Measurements from ENCODE around the gene ABCC8.

ABCC8 gene

DNA sequence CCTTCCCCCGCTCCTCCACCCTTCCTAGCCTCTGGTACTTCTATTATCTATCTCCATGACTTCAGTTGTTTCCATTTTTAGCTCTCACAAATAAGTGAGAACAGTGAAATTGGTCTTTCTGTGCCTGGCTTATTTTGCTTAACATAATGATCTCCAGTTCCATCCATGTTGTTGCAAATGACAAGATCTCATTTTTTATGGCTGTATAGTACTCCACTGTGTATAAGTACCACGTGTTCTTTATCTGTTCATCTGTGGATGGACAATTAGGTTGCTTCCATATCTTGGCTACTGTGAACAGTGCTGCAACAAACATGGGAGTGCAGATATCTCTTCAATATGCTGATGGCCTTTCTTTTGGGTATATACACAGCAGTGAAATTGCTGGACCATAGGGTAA, 6.9 kb upstream of the ABCC8 start:
- Histone ChIP-seq H3K27ac (no peak overlapping the region), H3K9ac (ENCODE audit: insufficient read length) (no peak overlapping the region), H3K4me3 (no peak overlapping the region), H3K9me3 (ENCODE audit: low read depth, low read length) (no peaks in the 10 kb centered on the region), H3K36me3 (ENCODE audit: insufficient read depth, low read length) (no peaks in the 10 kb centered on the region)
- DNase-seq (ENCODE audit: low read depth, low spot score), result no peak
- TF ChIP-seq POLR2AphosphoS5 (IDR thresholded peaks at IDR 0.05; ENCODE audit: borderline replicate concordance, low read depth, low read length) (no peak), EZH2 (IDR thresholded peaks at IDR 0.05) (no peak), FOXP2 (optimal IDR thresholded peaks at IDR 0.05; ENCODE audit: control extremely low read depth, extremely low read length, insufficient read depth) (no peak)

DNA sequence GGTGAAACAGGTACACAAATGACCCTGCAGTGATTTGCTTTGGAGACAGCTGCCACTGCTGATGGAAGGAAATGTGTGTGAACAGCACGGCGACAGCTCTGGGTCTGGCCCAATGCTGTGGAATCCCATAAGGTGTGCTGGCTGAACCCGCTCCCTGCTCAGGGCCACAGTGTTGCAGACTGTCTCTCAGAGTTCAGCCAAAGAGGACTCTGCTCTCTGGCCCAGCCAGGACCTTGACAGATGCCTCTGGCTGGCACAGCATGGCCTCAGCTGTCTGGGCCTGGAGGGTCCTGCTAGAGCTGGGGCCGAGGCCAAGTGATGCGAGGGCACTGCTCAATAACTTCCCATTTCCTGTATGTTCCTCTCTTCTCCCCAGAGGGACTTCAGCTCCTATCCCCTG, 5.3 kb upstream of the ABCC8 start:
- TF ChIP-seq EZH2 (IDR thresholded peaks at IDR 0.05) (no peak), FOXP2 (optimal IDR thresholded peaks at IDR 0.05; ENCODE audit: control extremely low read depth, extremely low read length, insufficient read depth) (no peak), POLR2AphosphoS5 (IDR thresholded peaks at IDR 0.05; ENCODE audit: borderline replicate concordance, low read depth, low read length) (no peak)
- H3K36me3 ChIP-seq (ENCODE audit: insufficient read depth, low read length), result no peaks in the 10 kb centered on the region
- H3K9me3 ChIP-seq (ENCODE audit: low read depth, low read length), result no peaks in the 10 kb centered on the region
- no peak overlapping the region for H3K27ac ChIP-seq
- H3K9ac ChIP-seq (ENCODE audit: insufficient read length), result no peak overlapping the region
- DNase-seq (ENCODE audit: low read depth, low spot score), result no peak
- H3K4me3 ChIP-seq, result no peak overlapping the region

- no peak overlapping the region for H3K9ac ChIP-seq (ENCODE audit: insufficient read length)
- no peak for TF ChIP-seq FOXP2 (optimal IDR thresholded peaks at IDR 0.05; ENCODE audit: control extremely low read depth, extremely low read length, insufficient read depth)
- TF ChIP-seq EZH2 (IDR thresholded peaks at IDR 0.05), result no peak
- no peak for TF ChIP-seq POLR2AphosphoS5 (IDR thresholded peaks at IDR 0.05; ENCODE audit: borderline replicate concordance, low read depth, low read length)
- H3K36me3 ChIP-seq (ENCODE audit: insufficient read depth, low read length), result no peaks in the 10 kb centered on the region
- no peak overlapping the region for H3K4me3 ChIP-seq
- no peak overlapping the region for H3K27ac ChIP-seq
- H3K9me3 ChIP-seq (ENCODE audit: low read depth, low read length), result no peaks in the 10 kb centered on the region
- no peak for DNase-seq (ENCODE audit: low read depth, low spot score)
Observed at GRCh38 chr11:17479284-17480214, 2.9 kb upstream of the ABCC8 start.

- TF ChIP-seq EZH2 (IDR thresholded peaks at IDR 0.05) (no peak), FOXP2 (optimal IDR thresholded peaks at IDR 0.05; ENCODE audit: control extremely low read depth, extremely low read length, insufficient read depth) (no peak), POLR2AphosphoS5 (IDR thresholded peaks at IDR 0.05; ENCODE audit: borderline replicate concordance, low read depth, low read length) (no peak)
- DNase-seq (ENCODE audit: low read depth, low spot score), result no peak
- H3K9me3 ChIP-seq (ENCODE audit: low read depth, low read length), result no peaks in the 10 kb centered on the region
- no peak overlapping the region for H3K4me3 ChIP-seq
- H3K27ac ChIP-seq, result no peak overlapping the region
- H3K36me3 ChIP-seq (ENCODE audit: insufficient read depth, low read length), result no peaks in the 10 kb centered on the region
- H3K9ac ChIP-seq (ENCODE audit: insufficient read length), result no peak overlapping the region
Observed at GRCh38 chr11:17478070-17478469, 1.4 kb upstream of the ABCC8 start.

DNA sequence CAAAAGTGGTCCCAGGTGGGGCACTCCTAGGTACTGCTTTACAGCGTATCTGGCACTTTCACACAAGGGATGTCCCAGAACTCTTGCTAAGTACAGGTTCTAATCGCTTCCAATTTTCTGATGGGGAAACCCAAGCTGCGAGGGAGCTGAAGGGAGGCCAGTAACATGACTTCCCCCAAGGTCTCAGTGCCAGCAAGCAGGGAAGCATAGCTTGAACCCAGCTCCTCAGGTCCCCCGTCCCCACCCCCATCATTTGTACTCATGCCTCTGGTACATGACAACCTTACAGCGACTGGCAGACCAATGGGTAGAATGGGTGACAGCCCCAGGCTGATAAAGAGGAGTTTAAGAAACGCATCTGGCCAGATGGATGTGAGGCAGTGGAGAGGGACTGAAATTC, 716 bp upstream of the ABCC8 start:
- TF ChIP-seq EZH2 (IDR thresholded peaks at IDR 0.05) (no peak), POLR2AphosphoS5 (IDR thresholded peaks at IDR 0.05; ENCODE audit: borderline replicate concordance, low read depth, low read length) (no peak), FOXP2 (optimal IDR thresholded peaks at IDR 0.05; ENCODE audit: control extremely low read depth, extremely low read length, insufficient read depth) (no peak)
- no peaks in the 10 kb centered on the region for H3K36me3 ChIP-seq (ENCODE audit: insufficient read depth, low read length)
- H3K9ac ChIP-seq (ENCODE audit: insufficient read length), result no peak overlapping the region
- DNase-seq (ENCODE audit: low read depth, low spot score), result no peak
- H3K9me3 ChIP-seq (ENCODE audit: low read depth, low read length), result no peaks in the 10 kb centered on the region
- no peak overlapping the region for H3K4me3 ChIP-seq
- H3K27ac ChIP-seq, result no peak overlapping the region

GRCh38 chr11:17477084-17477333, 364 bp upstream of the ABCC8 start:
- DNase-seq (ENCODE audit: low read depth, low spot score), result no peak
- Histone ChIP-seq H3K36me3 (ENCODE audit: insufficient read depth, low read length) (no peaks in the 10 kb centered on the region), H3K9me3 (ENCODE audit: low read depth, low read length) (no peaks in the 10 kb centered on the region), H3K9ac (ENCODE audit: insufficient read length) (no peak overlapping the region), H3K27ac (no peak overlapping the region), H3K4me3 (no peak overlapping the region)
- no peak for TF ChIP-seq POLR2AphosphoS5 (IDR thresholded peaks at IDR 0.05; ENCODE audit: borderline replicate concordance, low read depth, low read length)
- TF ChIP-seq FOXP2 (optimal IDR thresholded peaks at IDR 0.05; ENCODE audit: control extremely low read depth, extremely low read length, insufficient read depth), result no peak
- TF ChIP-seq EZH2 (IDR thresholded peaks at IDR 0.05), result no peak

GRCh38 chr11:17475666-17476316, 854 bp downstream of the ABCC8 start:
- no peaks in the 10 kb centered on the region for H3K36me3 ChIP-seq (ENCODE audit: insufficient read depth, low read length)
- no peaks in the 10 kb centered on the region for H3K9me3 ChIP-seq (ENCODE audit: low read depth, low read length)
- TF ChIP-seq POLR2AphosphoS5 (IDR thresholded peaks at IDR 0.05; ENCODE audit: borderline replicate concordance, low read depth, low read length), result no peak
- TF ChIP-seq FOXP2 (optimal IDR thresholded peaks at IDR 0.05; ENCODE audit: control extremely low read depth, extremely low read length, insufficient read depth), result no peak
- TF ChIP-seq EZH2 (IDR thresholded peaks at IDR 0.05), result no peak
- no peak for DNase-seq (ENCODE audit: low read depth, low spot score)
- H3K4me3 ChIP-seq, result no peak overlapping the region
- H3K9ac ChIP-seq (ENCODE audit: insufficient read length), result no peak overlapping the region
- H3K27ac ChIP-seq, result no peak overlapping the region

- TF ChIP-seq EZH2 (IDR thresholded peaks at IDR 0.05), result no peak
- TF ChIP-seq POLR2AphosphoS5 (IDR thresholded peaks at IDR 0.05; ENCODE audit: borderline replicate concordance, low read depth, low read length), result no peak
- TF ChIP-seq FOXP2 (optimal IDR thresholded peaks at IDR 0.05; ENCODE audit: control extremely low read depth, extremely low read length, insufficient read depth), result no peak
- DNase-seq (ENCODE audit: low read depth, low spot score), result no peak
- H3K4me3 ChIP-seq, result no peak overlapping the region
- H3K27ac ChIP-seq, result no peak overlapping the region
- no peak overlapping the region for H3K9ac ChIP-seq (ENCODE audit: insufficient read length)
- no peaks in the 10 kb centered on the region for H3K36me3 ChIP-seq (ENCODE audit: insufficient read depth, low read length)
- no peaks in the 10 kb centered on the region for H3K9me3 ChIP-seq (ENCODE audit: low read depth, low read length)
Observed at GRCh38 chr11:17473071-17473744, 3.4 kb downstream of the ABCC8 start.

Measured in SK-N-MC (cell line).